GOT3 (cell line): ENCODE results near the gene SALL4.
"Not testable (repeated sequence)": the region's sequence is repeated elsewhere in the genome, so short reads cannot be mapped to it uniquely, and the experiment has no call there.

Source experiments
- DNase-seq: peaks from one replicate; lab custom pipeline; 2025; ENCODE audit warnings: mixed read lengths; lab: John Stamatoyannopoulos, UW

SALL4 gene

GRCh38 chr20:51802170-51802751 is at the start of gene SALL4:
Gene SALL4, minus strand, starts transcription at chr20:51802521. Its CDS starts 113 bp downstream, at chr20:51802408.
- no peak for DNase-seq

GRCh38 chr20:51848346-51848745 is 46.0 kb upstream of the SALL4 start:
- no peak for DNase-seq

GRCh38 chr20:51840865-51841264 is 38.5 kb upstream of the SALL4 start:
- no peak for DNase-seq

GRCh38 chr20:51837876-51838420 is 35.6 kb upstream of the SALL4 start:
- no peak for DNase-seq

GRCh38 chr20:51837436-51837835 is 35.1 kb upstream of the SALL4 start:
- no peak for DNase-seq

GRCh38 chr20:51833326-51833725 is 31.0 kb upstream of the SALL4 start:
- DNase-seq = no peak

GRCh38 chr20:51832276-51832675 is 30.0 kb upstream of the SALL4 start:
- DNase-seq = no peak

- DNase-seq = no peak
Measured at GRCh38 chr20:51831866-51832265, 29.5 kb upstream of the SALL4 start.

- DNase-seq = no peak
Measured at GRCh38 chr20:51830538-51830937, 28.2 kb upstream of the SALL4 start.

- DNase-seq = no peak
Measured at GRCh38 chr20:51828762-51829161, 26.4 kb upstream of the SALL4 start.

GRCh38 chr20:51826372-51826771 is 24.1 kb upstream of the SALL4 start:
- DNase-seq = no peak

- no peak for DNase-seq
Measured at GRCh38 chr20:51818479-51819008, 16.2 kb upstream of the SALL4 start.

GRCh38 chr20:51816856-51817255 is 14.5 kb upstream of the SALL4 start:
- DNase-seq = not testable (repeated sequence)

- DNase-seq = no peak
Measured at GRCh38 chr20:51815383-51816076, 13.2 kb upstream of the SALL4 start.

- DNase-seq = no peak
Measured at GRCh38 chr20:51812861-51813260, 10.5 kb upstream of the SALL4 start.

GRCh38 chr20:51811514-51812128 is 9.3 kb upstream of the SALL4 start:
- DNase-seq = no peak

- no peak for DNase-seq
Measured at GRCh38 chr20:51811042-51811355, 8.7 kb upstream of the SALL4 start.

GRCh38 chr20:51810155-51811041 is 8.1 kb upstream of the SALL4 start:
- DNase-seq = no peak

GRCh38 chr20:51807720-51808250 is 5.5 kb upstream of the SALL4 start:
- no peak for DNase-seq

- DNase-seq = no peak
Measured at GRCh38 chr20:51804754-51805153, 2.4 kb upstream of the SALL4 start.

GRCh38 chr20:51803148-51803854 is 980 bp upstream of the SALL4 start:
- no peak for DNase-seq
